ENCODE measurements around the gene SIX1.

DNA sequence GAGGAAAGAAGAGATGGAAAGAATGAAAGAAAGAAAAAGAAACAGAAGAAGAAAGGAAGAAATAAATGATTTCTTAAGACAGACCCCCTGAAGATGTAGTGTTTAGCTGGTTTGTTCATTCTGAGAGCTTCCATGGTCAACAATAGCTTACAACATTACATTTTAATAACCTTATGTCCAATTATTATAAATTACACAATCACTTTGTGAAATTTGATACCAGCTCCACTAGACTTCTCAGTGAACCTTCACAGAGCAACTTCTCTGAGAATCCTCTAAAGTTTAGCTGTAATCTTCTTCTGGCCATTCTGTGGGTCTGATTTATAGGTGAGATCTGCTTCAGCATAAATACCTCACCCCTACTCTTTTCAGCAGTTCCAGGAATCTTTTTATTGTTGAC is 27.9 kb downstream of the SIX1 start:
- TF ChIP-seq POLR2AphosphoS5 (IDR thresholded peaks at IDR 0.05; ENCODE audit: borderline replicate concordance, low read depth, low read length) (no peak), EZH2 (IDR thresholded peaks at IDR 0.05) (no peak)
